H1 (cell line): ENCODE results near the gene CLIP4. TPM values are rescaled to one million over a fixed set of nuclear protein-coding genes. Genes with fewer than 3 reads are reported as not detected.

Source experiments
- CTCF ChIA-PET: fragments of 300-600 bp; sonication (Branson Sonifier 250); formaldehyde crosslinking; loops from one replicate; lab custom pipeline; 2021; ENCODE audit not compliant: partially characterized antibody; lab: Charles Lee
- POLR2A ChIA-PET: fragments of 300-600 bp; sonication (Branson Sonifier 250); formaldehyde crosslinking; loops from one replicate; lab custom pipeline; 2021; ENCODE audit warnings: inconsistent platforms; ENCODE audit not compliant: partially characterized antibody; lab: Charles Lee
- DNase-seq, 2 experiments: peaks; one replicate each; pipeline versions ENCODE4 v3.0.0 to v3.0.0-alpha.2; 2010 to 2022; ENCODE audit warnings: low spot score in 2 of 2, low read depth in 1 of 2, mixed read lengths in 1 of 2
- FAIRE-seq: peaks from 2 replicates; lab custom pipeline; 2011; peaks lifted over from hg19 to GRCh38; lab: Jason Lieb, UNC
- H2AFZ ChIP-seq: 2 replicates; pipeline ENCODE4 v1.8.1; 2012; ENCODE audit warnings: low read length, inconsistent platforms
- H2AK5ac ChIP-seq: 2 replicates; pipeline ENCODE4 v1.6.1; 2013; ENCODE audit warnings: low read depth, low read length
- H2BK120ac ChIP-seq: replicated peaks from 2 replicates; pipeline ENCODE3; 2013; ENCODE audit warnings: low read depth, low read length, inconsistent platforms
- H2BK12ac ChIP-seq: 2 replicates; pipeline ENCODE4 v1.6.1; 2013; ENCODE audit warnings: low read depth, low read length
- H2BK15ac ChIP-seq: 2 replicates; pipeline ENCODE4 v1.6.1; 2013; ENCODE audit warnings: low read length
- H2BK20ac ChIP-seq: 2 replicates; pipeline ENCODE4 v1.6.1; 2013; ENCODE audit warnings: low read length
- H2BK5ac ChIP-seq: 2 replicates; pipeline ENCODE4 v1.6.1; 2013; ENCODE audit warnings: low read depth, low read length
- H3K14ac ChIP-seq: 2 replicates; pipeline ENCODE4 v1.6.1; 2013; ENCODE audit warnings: inconsistent platforms; ENCODE audit not compliant: insufficient read length
- H3K18ac ChIP-seq: 2 replicates; pipeline ENCODE4 v1.6.1; 2013; ENCODE audit warnings: low read length; ENCODE audit errors: extremely low read depth
- H3K23ac ChIP-seq: 2 replicates; pipeline ENCODE4 v1.6.1; 2013; ENCODE audit warnings: inconsistent platforms; ENCODE audit not compliant: insufficient read length
- H3K23me2 ChIP-seq: 2 replicates; pipeline ENCODE4 v1.6.1; 2013; ENCODE audit warnings: low read depth, low read length
- H3K27ac ChIP-seq: 2 replicates; pipeline ENCODE4 v1.6.1; 2011; ENCODE audit warnings: low read depth, low read length, inconsistent platforms
- H3K27me3 ChIP-seq, 4 experiments: replicated peaks in 1 of 4; 1 replicate in 1 of 4; 2 replicates in 3 of 4; pipeline versions ENCODE4 v1.6.1 to v1.8.1; 2011 to 2013; ENCODE audit warnings: low read length in 3 of 4, mild to moderate bottlenecking in 3 of 4, inconsistent platforms in 2 of 4, mixed read lengths in 2 of 4, moderate library complexity in 1 of 4; ENCODE audit not compliant: control insufficient read depth in 3 of 4, insufficient read depth in 3 of 4; ENCODE audit errors: extremely low read depth in 1 of 4
- H3K36me3 ChIP-seq, 4 experiments: 2 replicates each; pipeline versions ENCODE4 v1.6.1 to v1.8.1; 2011 to 2013; ENCODE audit warnings: mild to moderate bottlenecking in 4 of 4, low read length in 3 of 4, moderate library complexity in 2 of 4, control low read depth in 1 of 4, inconsistent platforms in 1 of 4; ENCODE audit not compliant: insufficient read depth in 4 of 4, control insufficient read depth in 2 of 4
- H3K4ac ChIP-seq: replicated peaks from 2 replicates; pipeline ENCODE3; 2013; ENCODE audit warnings: low read length, low read depth, mixed read lengths, inconsistent platforms; ENCODE audit not compliant: insufficient read length
- H3K4me1 ChIP-seq, 4 experiments: replicated peaks in 1 of 4; 1 replicate in 1 of 4; 2 replicates in 3 of 4; pipeline versions ENCODE4 v1.6.1 to v1.8.1; 2011 to 2013; ENCODE audit warnings: low read length in 3 of 4, inconsistent platforms in 2 of 4, mixed read lengths in 1 of 4; ENCODE audit not compliant: insufficient read depth in 4 of 4, control insufficient read depth in 3 of 4
- H3K4me2 ChIP-seq, 2 experiments: 2 replicates each; pipeline versions ENCODE4 v1.6.1 to v1.8.1; 2011 to 2013; ENCODE audit warnings: low read depth in 2 of 2, low read length in 2 of 2, control low read depth in 1 of 2, inconsistent platforms in 1 of 2, mild to moderate bottlenecking in 1 of 2; ENCODE audit not compliant: insufficient read depth in 1 of 2
- H3K4me3 ChIP-seq, 4 experiments: fragments of 200-600, 300-600 bp in 1 of 4; sonication (generic), shearing (Covaris generic), sonication (Bioruptor Twin) in 1 of 4; 2 replicates each; pipeline versions ENCODE4 v1.5.1 to v1.8.1; 2011 to 2016; ENCODE audit warnings: low read length in 4 of 4, low read depth in 3 of 4, control low read depth in 2 of 4, inconsistent platforms in 2 of 4, mild to moderate bottlenecking in 2 of 4, mixed read lengths in 1 of 4, moderate library complexity in 1 of 4; ENCODE audit not compliant: insufficient read depth in 2 of 4; ENCODE audit errors: extremely low read depth in 1 of 4
- H3K56ac ChIP-seq: replicated peaks from 2 replicates; pipeline ENCODE3; 2013; ENCODE audit warnings: low read depth, mild to moderate bottlenecking, mixed read lengths, low read length, inconsistent platforms; ENCODE audit not compliant: insufficient read length
- H3K79me1 ChIP-seq: 2 replicates; pipeline ENCODE4 v1.6.1; 2013; ENCODE audit warnings: low read depth, low read length, control low read depth
- H3K79me2 ChIP-seq, 2 experiments: 2 replicates each; pipeline versions ENCODE4 v1.6.1 to v1.8.1; 2012 to 2013; ENCODE audit warnings: low read length in 2 of 2, mild to moderate bottlenecking in 2 of 2, inconsistent platforms in 1 of 2; ENCODE audit not compliant: insufficient read depth in 2 of 2, control insufficient read depth in 1 of 2
- H3K9ac ChIP-seq, 4 experiments: replicated peaks in 1 of 4; 1 replicate in 1 of 4; 2 replicates in 3 of 4; pipeline versions ENCODE4 v1.6.1 to v1.8.1; 2011 to 2013; ENCODE audit warnings: low read depth in 3 of 4, low read length in 3 of 4, control low read depth in 2 of 4, mild to moderate bottlenecking in 2 of 4, moderate library complexity in 2 of 4, inconsistent platforms in 1 of 4; ENCODE audit errors: extremely low read depth in 1 of 4
- H3K9me3 ChIP-seq, 2 experiments: 2 replicates each; pipeline versions ENCODE4 v1.6.1 to v1.8.1; 2012 to 2013; ENCODE audit warnings: mild to moderate bottlenecking in 2 of 2, moderate library complexity in 2 of 2, control low read depth in 1 of 2, inconsistent platforms in 1 of 2, low read depth in 1 of 2, low read length in 1 of 2, mixed read lengths in 1 of 2; ENCODE audit not compliant: insufficient read depth in 2 of 2
- H4K20me1 ChIP-seq, 2 experiments: replicated peaks in 1 of 2; 2 replicates each; pipeline versions ENCODE3 to v1.8.1; 2011 to 2013; ENCODE audit warnings: inconsistent platforms in 2 of 2, low read length in 2 of 2, mild to moderate bottlenecking in 1 of 2; ENCODE audit not compliant: insufficient read depth in 2 of 2, control insufficient read depth in 1 of 2
- H4K5ac ChIP-seq: 2 replicates; pipeline ENCODE4 v1.6.1; 2013; ENCODE audit warnings: low read length, low read depth, mixed read lengths, inconsistent platforms; ENCODE audit not compliant: insufficient read length
- H4K8ac ChIP-seq: 2 replicates; pipeline ENCODE4 v1.8.0; 2013; ENCODE audit warnings: mild to moderate bottlenecking, moderate library complexity, low read length, inconsistent platforms; ENCODE audit not compliant: insufficient read depth; ENCODE audit errors: extremely low read depth
- H4K91ac ChIP-seq: replicated peaks from 2 replicates; pipeline ENCODE3; 2013; ENCODE audit warnings: low read length, mixed read lengths, inconsistent platforms; ENCODE audit not compliant: insufficient read length
- NRF1 ChIP-seq: IDR thresholded peaks from 2 replicates; pipeline ENCODE4 v1.6.1; 2011; ENCODE audit warnings: mild to moderate bottlenecking, low read depth, low read length, improper control_type of control experiment
- RBBP5 ChIP-seq: IDR thresholded peaks from 2 replicates; pipeline ENCODE4 v1.7.1; 2012; ENCODE audit warnings: low read depth, mild to moderate bottlenecking, inconsistent platforms, low read length, moderate library complexity, borderline replicate concordance
- RNF2 ChIP-seq: fragments of 200-900, 300-1000 bp; sonication (generic); IDR thresholded peaks from 2 replicates; pipeline ENCODE4 v1.7.1; 2016; ENCODE audit warnings: borderline replicate concordance, low read depth, mild to moderate bottlenecking, antibody characterized with exemption, low read length; ENCODE audit not compliant: poor library complexity, severe bottlenecking; ENCODE audit errors: missing control alignments
- SAP30 ChIP-seq: fragments of 300-600 bp; sonication (generic); IDR thresholded peaks from 2 replicates; pipeline ENCODE4 v1.7.1; 2012; ENCODE audit warnings: low read length, moderate library complexity, mild to moderate bottlenecking, inconsistent platforms; ENCODE audit not compliant: insufficient read depth, insufficient replicate concordance
- SIX5 ChIP-seq: IDR thresholded peaks from 2 replicates; pipeline ENCODE4 v1.6.1; 2011; ENCODE audit warnings: mild to moderate bottlenecking, low read depth, low read length
- WGBS, 2 experiments: shearing (Covaris generic) in 1 of 2; methylation state at CpG; one replicate each; pipeline versions ENCODE4 v1.1.6 to v1.1.7; 2013 to 2015; ENCODE audit warnings: low lambda C conversion rate in 2 of 2, mixed read lengths in 2 of 2, inconsistent platforms in 1 of 2, low coverage in 1 of 2, missing lambda C conversion rate in 1 of 2; ENCODE audit not compliant: insufficient replicate concordance in 2 of 2, insufficient coverage in 1 of 2, insufficient read length in 1 of 2; ENCODE audit errors: extremely low coverage in 1 of 2, missing lambda C conversion rate in 1 of 2; 5-methylcytosine and 5-hydroxymethylcytosine counted together
- polyA plus RNA-seq, 7 experiments: library from polyadenylated mRNA; depleted of rRNA in 3 of 7; stranded (reverse) in 5 of 7; unstranded in 2 of 7; fragments of >200 nt in 5 of 7; fragments of 200-250 nt in 2 of 7; gene quantifications; 1 replicate in 5 of 7; 2 replicates in 1 of 7; 4 replicates in 1 of 7; pipeline versions ENCODE4 v1.2.1 to v1.2.3, GENCODE V29; 2011 to 2013; ENCODE audit warnings: missing spikeins in 2 of 7, mixed read lengths in 2 of 7
- total RNA-seq: library from RNA; stranded (reverse); fragmentation: NEBNext Ultra II Directional; extraction: Animal tissue kit (Norgen Biotek cat#: 25700); gene quantifications from 2 replicates; pipeline ENCODE4 v1.2.1, GENCODE V29; 2021

CLIP4 gene
- total and polyA plus RNA-seq, 2 of the 8 experiments (the other 6 are each of a cell fraction or from before 2014, with no cell fraction given), result 0.08 to 0.09 TPM

DNA sequence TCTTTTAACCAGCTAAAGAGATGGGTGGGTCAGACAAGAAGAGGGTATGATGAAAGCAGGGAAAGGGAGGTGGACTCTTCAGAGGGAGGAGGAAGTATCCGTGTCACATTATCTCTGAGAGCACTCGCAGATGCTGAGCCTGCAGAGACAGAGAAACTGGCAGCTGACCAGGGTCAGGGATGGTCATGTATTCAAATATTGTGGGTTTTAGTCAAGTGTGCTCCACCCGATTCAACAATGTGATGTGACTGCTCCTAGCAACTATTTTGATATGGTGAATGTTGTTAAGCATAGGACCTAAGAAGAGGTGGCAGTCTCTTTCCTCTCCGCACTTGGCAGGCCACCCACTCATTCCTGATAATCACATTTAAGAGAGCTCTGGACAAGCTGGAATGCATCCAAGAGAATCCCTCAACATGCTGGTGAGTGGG, 1.3 kb upstream of the CLIP4 start:
- Histone ChIP-seq H2BK120ac (no peak overlapping the region), H3K27me3 (peaks cover 34 to 44% (median 42%) of the 10 kb centered on the region in 4 experiments), H3K56ac (no peak overlapping the region), H4K20me1 (peaks cover 0 to 2% of the 10 kb centered on the region in 2 experiments), H3K14ac (no peak overlapping the region), H3K23ac (no peak overlapping the region)
- CTCF ChIA-PET, result interaction anchor here (0.9 to 1.6 kb wide), 3 partner anchors 9 to 88 kb away, joined by 3 read pairs; no protein-coding TSS in a partner anchor
- TF ChIP-seq RNF2 (no peak), SIX5 (no peak), SAP30 (no peak), NRF1 (no peak), RBBP5 (no peak)
- TF ChIP-seq, all 59 proteins: peak for 0
- Histone ChIP-seq H3K36me3 (no peaks in the 10 kb centered on the region; a peak in 1 of 8 replicates), H2BK15ac (no peak overlapping the region), H3K79me2 (no peaks in the 10 kb centered on the region), H3K4me1 (peaks cover 0 to 5% (median 0%) of the 10 kb centered on the region in 4 experiments; a peak in 1 of 7 replicates), H4K91ac (no peak overlapping the region), H3K4ac (no peak overlapping the region), H2AK5ac (no peak overlapping the region), H2BK20ac (no peak overlapping the region), H3K4me3 (no peak overlapping the region), H4K8ac (no peak overlapping the region), H3K9ac (no peak overlapping the region), H3K79me1 (no peaks in the 10 kb centered on the region), H3K9me3 (no peaks in the 10 kb centered on the region), H4K5ac (no peak overlapping the region), H3K23me2 (peaks cover 6% of the 10 kb centered on the region; the same call in 1 of the 2 replicates), H3K27ac (no peak overlapping the region), H2BK12ac (no peak overlapping the region), H3K18ac (no peak overlapping the region), H2AFZ (no peak overlapping the region), H2BK5ac (no peak overlapping the region), H3K4me2 (no peak overlapping the region; a peak in 1 of 4 replicates)
- DNase-seq (no peak), FAIRE-seq (no peak)
- POLR2A ChIA-PET, result no interaction called here
- 87% methylated on average over 4 of the region's 4 CpGs; no CpG with 5 or more reads in 1 of the 2 experiments for WGBS, 2 experiments
